ENCODE measurements around the gene EPG5. TPM values are rescaled to one million over a fixed set of nuclear protein-coding genes. Genes with fewer than 3 reads are reported as not detected.

The EPG5 gene
- total RNA-seq, 1 donor from 2014 or later = 38.3 TPM

GRCh38 chr18:45938488-45938935 is 28.6 kb downstream of the EPG5 start:
- intact Hi-C loops (cut with micrococcal nuclease) = no loop called here
- ChIA-PET CTCF (interaction anchor here (0.7 kb wide), 1 partner anchor 11 kb away, joined by 3 read pairs; no protein-coding TSS in a partner anchor), POLR2A (no interaction called here)
- Mint-ChIP-seq H3K27me3 (no peaks in the 10 kb centered on the region), H3K27ac (no peak overlapping the region), H3K4me1 (peaks cover 3% of the 10 kb centered on the region), H3K36me3 (ENCODE audit: low read depth) (peaks cover 70% of the 10 kb centered on the region), H3K9me3 (no peaks in the 10 kb centered on the region), H3K4me3 (no peak overlapping the region)
- DNase-seq (no peak), ATAC-seq (ENCODE audit: low read depth) (no peak)
- no peak for TF ChIP-seq CTCF (IDR thresholded peaks at IDR 0.05)

GRCh38 chr18:45935591-45936335 is 31.4 kb downstream of the EPG5 start:
- Mint-ChIP-seq H3K27ac (no peak overlapping the region), H3K4me1 (peaks cover 3% of the 10 kb centered on the region), H3K36me3 (ENCODE audit: low read depth) (peaks cover 72% of the 10 kb centered on the region), H3K4me3 (no peak overlapping the region), H3K9me3 (no peaks in the 10 kb centered on the region), H3K27me3 (no peaks in the 10 kb centered on the region)
- TF ChIP-seq CTCF (IDR thresholded peaks at IDR 0.05) = no peak
- intact Hi-C loops (cut with micrococcal nuclease) = no loop called here
- ChIA-PET POLR2A (no interaction called here), CTCF (no interaction called here)
- no peak for DNase-seq
- no peak for ATAC-seq (ENCODE audit: low read depth)

- DNase-seq = no peak
- intact Hi-C loops (cut with micrococcal nuclease) = no loop called here
- Mint-ChIP-seq H3K4me1 (peaks cover 3% of the 10 kb centered on the region), H3K36me3 (ENCODE audit: low read depth) (peaks cover 72% of the 10 kb centered on the region), H3K27ac (no peak overlapping the region), H3K4me3 (no peak overlapping the region), H3K27me3 (no peaks in the 10 kb centered on the region), H3K9me3 (no peaks in the 10 kb centered on the region)
- ATAC-seq (ENCODE audit: low read depth) = no peak
- TF ChIP-seq CTCF (IDR thresholded peaks at IDR 0.05) = no peak
- ChIA-PET CTCF (no interaction called here), POLR2A (interaction anchor here (0.6 kb wide), 1 partner anchor 1008 kb away, joined by 4 read pairs; no protein-coding TSS in a partner anchor)
Measured at GRCh38 chr18:45932708-45933107, 34.4 kb downstream of the EPG5 start.

GRCh38 chr18:45930963-45931362 is 36.2 kb downstream of the EPG5 start:
- no peaks in the 10 kb centered on the region for H3K27me3 Mint-ChIP-seq
- ATAC-seq (ENCODE audit: low read depth) = no peak
- H3K4me1 Mint-ChIP-seq = peaks cover 3% of the 10 kb centered on the region
- DNase-seq = no peak
- H3K9me3 Mint-ChIP-seq = no peaks in the 10 kb centered on the region
- H3K36me3 Mint-ChIP-seq (ENCODE audit: low read depth) = peaks cover 82% of the 10 kb centered on the region
- intact Hi-C loops (cut with micrococcal nuclease) = no loop called here
- no peak for TF ChIP-seq CTCF (IDR thresholded peaks at IDR 0.05)
- H3K27ac Mint-ChIP-seq = no peak overlapping the region
- ChIA-PET CTCF (no interaction called here), POLR2A (no interaction called here)
- no peak overlapping the region for H3K4me3 Mint-ChIP-seq

- ChIA-PET CTCF (interaction anchor here (0.7 kb wide), 1 partner anchor 1282 kb away, joined by 4 read pairs; no protein-coding TSS in a partner anchor), POLR2A (no interaction called here)
- no peak for ATAC-seq (ENCODE audit: low read depth)
- Mint-ChIP-seq H3K4me3 (no peak overlapping the region), H3K27ac (no peak overlapping the region), H3K27me3 (no peaks in the 10 kb centered on the region), H3K9me3 (no peaks in the 10 kb centered on the region), H3K4me1 (no peaks in the 10 kb centered on the region), H3K36me3 (ENCODE audit: low read depth) (peaks cover 89% of the 10 kb centered on the region)
- DNase-seq = no peak
- no peak for TF ChIP-seq CTCF (IDR thresholded peaks at IDR 0.05)
- intact Hi-C loops (cut with micrococcal nuclease) = loop anchor here (1.0 kb wide), 1 partner anchor 147 kb away; no protein-coding TSS in a partner anchor
Measured at GRCh38 chr18:45926691-45927090, 40.4 kb downstream of the EPG5 start.

Measured in activated B cell treated with CpG ODN at 0.5 μM for 24 hours (primary cell).